Stimulated activated CD8-positive, alpha-beta memory T cell treated with anti-CD3 and anti-CD28 coated beads, Interleukin-15, amount 100 ng/mL, for 1 hour (primary cell): ENCODE measurements around the gene SLC6A17.

Source experiments
- DNase-seq: peaks from one replicate; pipeline ENCODE4 v3.0.0-alpha.2; 2020; ENCODE audit warnings: low read depth

Gene SLC6A17

DNA sequence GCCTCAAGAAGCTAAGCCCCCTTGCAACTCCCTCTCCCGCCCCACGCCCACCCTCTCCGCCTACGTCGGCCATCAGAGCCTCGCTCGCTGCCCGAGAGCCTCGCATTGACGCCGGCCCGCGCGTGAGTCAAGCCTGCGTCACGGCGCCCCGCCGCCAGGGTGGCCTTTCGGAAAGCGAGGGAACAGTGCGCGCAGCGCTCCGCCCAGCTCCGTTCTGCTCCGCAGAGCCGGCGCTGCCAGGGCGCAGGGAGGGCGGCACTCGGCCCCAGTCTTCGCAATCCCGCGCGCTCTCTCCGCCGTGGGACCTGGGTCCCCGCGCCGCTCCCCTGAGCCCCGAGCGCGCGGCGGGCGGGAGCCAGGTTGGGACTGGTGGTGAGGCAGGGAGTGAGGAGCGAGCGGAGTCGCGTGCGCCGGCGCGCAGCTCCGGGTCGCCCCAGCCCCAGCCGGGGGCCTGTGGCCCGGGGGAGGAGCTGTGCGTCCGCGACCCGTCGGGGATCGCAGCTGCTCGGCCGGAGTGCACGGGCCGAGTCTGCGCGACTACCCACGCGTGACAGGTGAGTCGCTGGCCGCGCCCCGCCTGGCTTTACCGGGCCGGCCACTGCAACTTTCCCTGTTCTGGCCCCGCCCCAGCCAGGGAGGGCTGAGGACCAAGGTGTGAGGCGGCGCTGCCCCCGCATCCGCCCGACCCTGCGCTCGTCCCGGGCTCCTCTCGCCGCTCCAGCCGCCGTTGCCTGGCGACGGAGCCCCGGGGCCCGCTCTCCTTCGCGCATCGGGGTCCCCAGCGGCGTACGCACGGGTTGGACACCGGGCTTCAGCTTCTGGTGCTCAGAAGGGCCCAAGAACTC, at the start of gene SLC6A17:
Gene SLC6A17 (plus strand): TSS at position 165 of the 845 bp plus-strand sequence. CDS start 16,436 bp downstream, outside the sequence.
- no peak for DNase-seq

DNA sequence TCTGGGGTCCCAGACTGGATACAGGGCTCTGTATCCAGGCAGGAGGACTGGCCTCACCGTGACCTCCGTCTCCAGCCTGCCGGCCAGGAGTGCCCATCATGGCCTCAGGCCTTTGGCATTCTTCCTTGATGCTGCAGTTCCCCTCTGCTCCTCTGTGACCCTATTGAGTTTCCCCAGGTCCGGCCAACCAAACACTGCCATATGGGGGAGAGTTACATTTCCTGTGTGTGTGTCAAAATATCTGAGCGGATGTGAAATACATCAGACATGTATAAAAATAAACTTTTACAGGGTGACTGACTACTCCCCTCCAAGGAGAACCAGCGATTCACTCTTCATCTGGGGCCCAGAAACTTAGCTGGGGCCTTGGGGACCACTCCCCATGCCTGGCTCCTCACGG, 48.2 kb upstream of the SLC6A17 start:
- no peak for DNase-seq

DNA sequence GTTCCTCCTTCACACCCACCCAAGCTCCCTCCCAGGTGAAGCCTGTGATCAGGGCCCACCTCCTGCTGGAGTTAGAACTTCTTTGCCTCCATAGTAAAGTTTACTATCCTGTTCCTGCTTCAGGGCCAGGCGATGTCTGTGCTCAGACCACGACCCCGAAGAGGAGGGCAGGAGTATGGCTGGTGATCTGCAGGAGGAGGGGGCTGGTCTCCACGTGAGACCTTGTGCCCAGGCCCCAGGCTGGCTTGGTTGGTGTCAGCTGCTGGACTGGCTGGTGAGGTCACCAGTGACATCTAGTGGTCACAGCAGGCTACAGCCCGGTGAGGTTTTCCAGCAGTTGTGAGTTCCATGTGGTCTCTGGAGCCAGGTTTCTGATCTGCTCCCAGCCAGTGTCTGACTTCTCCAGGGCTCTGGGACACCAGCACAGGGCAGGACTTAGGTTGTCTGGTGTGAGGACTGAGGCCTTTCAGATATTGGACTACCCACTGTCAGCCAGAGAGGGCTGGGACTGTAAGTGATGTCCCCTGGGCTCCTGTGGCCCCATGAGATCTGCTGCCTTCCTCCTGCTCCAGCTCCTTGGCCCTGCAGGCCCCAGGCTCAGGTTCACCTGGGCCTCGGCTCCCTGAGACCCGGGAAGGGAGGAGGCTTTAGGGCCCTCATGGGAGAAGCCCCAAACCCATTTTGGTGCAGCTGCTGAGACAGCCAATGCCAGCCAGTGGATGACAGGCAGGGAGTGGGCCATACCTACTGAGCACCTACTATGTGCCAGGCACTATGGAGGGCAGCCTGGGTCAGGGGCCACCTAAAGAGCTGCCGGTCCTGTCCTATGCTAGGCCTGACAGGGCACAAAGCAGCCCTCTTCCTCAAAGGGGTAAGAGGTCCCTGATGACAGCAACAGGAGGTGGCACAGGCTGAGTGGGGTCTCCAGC, 44.0 kb upstream of the SLC6A17 start:
- DNase-seq, result no peak

DNA sequence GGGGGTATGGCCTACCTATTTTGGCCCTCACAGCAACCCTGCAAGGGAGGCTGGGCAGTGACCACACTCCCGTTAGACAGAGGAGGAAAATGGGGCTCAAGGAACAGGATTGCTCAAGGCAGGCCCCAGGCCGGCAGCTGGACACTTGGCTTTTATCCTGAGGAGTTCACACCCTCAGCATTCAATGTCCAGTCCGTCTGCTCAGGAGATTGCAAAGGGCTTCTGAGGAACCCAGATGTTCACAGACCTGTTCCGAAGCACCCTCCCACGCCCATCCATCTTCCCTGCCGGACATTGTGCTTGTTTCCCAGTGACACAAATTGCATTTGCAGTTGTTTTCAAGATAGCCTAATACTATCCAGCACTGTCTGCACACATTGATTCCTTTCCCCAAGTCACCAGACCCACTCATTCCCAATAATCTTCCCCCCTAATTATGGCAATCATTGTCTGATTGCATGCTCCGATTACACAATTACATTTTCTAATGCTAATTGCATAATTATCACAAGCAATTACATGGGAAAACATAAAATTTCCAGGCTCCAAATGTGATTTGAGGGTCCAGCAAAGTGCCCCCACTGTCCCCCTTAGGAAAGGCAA, 42.3 kb upstream of the SLC6A17 start:
- no peak for DNase-seq

DNA sequence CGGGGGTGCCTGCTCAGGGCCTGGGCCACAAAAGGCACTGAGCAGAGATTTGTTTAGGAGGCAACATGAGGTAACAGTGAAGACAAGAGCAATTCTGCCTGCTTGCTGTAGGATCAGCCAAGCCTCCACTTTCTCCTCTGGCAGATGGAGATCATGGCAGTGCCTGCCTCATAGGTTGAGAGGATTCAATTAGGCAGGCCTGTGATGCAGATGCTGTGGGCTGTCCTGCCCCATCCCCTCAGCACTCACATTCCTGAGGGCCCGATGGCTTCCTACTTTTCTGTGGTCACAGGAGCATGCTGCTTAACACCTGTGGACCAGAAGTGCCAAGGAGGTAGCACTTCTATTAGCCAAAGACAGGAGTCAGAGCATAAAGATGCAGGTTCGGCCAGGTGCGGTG, 39.2 kb upstream of the SLC6A17 start:
- DNase-seq, result no peak

DNA sequence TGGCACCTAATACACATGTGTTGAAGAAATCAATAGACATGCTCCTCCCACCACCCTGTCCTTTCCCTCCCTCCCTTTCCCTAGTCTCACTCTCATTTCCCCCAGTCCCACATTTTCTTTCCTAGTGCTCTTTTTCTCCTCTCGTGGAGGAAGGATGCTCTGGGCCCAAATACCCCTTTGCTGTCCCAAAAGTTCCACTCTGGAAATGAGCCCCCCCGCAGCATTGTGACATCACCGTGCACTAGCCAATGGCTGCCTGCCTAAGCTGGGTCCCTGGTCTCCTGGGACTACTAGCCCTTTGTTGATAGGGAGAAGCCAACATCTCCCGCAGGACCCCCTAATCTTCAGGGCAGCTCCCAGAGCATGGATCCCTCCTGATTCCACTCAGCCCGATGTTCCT, 38.2 kb upstream of the SLC6A17 start, which contains the start of gene UBL4B:
Gene UBL4B (plus strand): TSS at position 301 of the 400 bp plus-strand sequence. CDS start 92 bp downstream, at position 393.
- no peak for DNase-seq

DNA sequence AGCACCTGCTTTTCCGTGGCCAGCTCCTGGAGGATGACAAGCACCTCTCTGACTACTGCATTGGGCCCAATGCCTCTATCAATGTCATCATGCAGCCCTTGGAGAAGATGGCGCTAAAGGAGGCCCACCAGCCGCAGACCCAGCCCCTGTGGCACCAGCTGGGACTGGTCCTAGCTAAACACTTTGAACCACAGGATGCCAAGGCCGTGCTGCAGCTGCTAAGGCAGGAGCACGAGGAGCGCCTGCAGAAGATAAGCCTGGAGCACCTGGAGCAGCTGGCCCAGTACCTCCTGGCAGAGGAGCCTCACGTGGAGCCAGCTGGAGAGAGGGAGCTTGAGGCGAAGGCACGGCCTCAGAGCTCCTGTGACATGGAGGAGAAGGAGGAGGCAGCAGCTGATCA, 37.6 kb upstream of the SLC6A17 start:
- no peak for DNase-seq

DNA sequence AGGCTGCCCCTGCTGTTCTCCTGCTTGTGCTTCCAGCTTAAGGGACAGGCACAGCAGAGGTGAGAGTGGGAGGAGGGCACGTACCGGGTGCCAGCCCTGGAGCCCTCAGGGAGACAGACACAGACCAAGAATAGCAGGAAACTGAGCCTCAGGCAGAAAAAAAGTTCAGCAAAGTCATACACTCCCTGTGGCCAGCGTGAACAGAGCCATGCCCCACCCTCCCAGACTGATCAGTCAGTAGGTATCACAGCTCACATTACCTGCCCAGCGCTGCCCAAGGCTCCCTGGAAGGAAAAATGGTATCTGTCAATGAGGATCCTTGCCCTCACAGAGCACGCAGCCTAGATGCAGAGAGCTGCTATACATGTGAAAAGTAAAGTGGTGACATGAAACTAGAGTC, 36.7 kb upstream of the SLC6A17 start:
- DNase-seq, result no peak

DNA sequence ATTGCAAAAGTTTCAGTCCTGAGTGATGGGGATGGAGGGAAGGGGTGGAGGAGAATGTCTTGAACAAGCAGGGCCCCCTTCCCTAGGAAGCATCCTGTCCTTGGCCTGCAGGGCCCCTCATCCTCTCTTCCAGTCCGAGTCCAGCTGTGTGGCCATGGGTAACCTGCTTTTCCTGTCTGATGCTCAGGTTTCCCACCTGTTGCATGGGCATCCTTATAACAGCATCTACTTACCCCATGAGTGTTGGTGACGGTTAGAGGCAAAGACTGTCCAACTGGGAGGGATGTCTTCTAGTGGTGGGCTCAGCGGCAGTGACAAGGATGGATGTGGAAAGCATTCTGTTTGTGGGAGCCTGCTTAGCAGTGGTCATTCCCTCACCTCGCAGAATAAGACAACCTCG, 36.1 kb upstream of the SLC6A17 start:
- DNase-seq, result no peak

DNA sequence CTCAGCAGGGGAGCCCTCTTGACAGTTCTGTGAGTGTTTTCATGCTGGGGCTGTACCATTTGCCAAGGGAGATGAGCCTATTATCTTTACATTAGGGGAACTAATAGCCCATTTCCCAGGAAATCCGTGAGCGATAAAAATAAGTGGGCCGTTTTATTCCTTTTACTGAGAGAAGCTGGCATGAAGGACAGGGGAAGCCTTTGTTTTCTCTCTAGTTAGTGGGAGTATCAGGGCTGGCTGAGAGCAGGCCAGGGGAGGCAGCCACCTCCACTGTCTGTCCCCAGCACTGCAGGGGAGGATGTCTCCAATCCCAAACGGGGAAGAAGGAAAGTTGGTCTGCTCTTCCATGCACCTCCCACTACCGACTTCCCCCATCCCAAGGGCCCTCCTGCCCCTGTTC, 35.5 kb upstream of the SLC6A17 start:
- no peak for DNase-seq

DNA sequence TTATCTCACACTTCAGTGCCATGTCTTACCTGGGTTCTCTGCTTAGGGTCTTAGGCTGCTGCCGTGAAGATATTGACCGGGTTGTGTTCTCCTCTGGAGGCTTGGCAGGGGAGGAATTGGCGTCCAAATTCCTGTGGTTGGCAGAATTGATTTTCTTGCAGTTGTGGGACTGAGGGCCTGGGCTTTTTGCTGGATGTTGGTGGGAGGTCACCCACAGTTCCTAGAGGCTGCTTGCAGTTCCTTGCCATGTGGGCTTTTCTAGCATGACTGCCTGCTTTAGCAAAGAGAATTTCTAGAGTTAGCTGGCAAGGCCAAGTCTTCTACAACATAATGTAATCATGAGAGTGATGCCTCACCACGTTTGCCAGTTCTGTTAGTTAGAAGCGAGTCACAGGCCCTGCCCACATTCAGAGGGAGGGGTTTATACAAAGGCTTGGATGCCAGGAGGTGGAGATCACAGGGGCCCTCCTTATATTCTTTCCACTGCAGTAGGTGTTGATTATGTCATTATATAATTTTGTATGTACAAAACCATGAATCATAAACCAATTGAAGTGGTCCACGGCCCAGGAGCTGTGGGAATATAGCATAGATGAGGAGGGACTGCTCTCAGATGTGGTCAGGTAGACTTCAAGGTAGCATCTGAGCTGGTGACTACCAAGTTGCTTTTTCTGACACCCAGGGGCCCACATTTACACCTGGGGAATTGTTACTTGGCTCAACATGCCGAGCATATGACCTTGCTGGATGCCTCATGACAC, 31.5 kb upstream of the SLC6A17 start:
- DNase-seq, result no peak

DNA sequence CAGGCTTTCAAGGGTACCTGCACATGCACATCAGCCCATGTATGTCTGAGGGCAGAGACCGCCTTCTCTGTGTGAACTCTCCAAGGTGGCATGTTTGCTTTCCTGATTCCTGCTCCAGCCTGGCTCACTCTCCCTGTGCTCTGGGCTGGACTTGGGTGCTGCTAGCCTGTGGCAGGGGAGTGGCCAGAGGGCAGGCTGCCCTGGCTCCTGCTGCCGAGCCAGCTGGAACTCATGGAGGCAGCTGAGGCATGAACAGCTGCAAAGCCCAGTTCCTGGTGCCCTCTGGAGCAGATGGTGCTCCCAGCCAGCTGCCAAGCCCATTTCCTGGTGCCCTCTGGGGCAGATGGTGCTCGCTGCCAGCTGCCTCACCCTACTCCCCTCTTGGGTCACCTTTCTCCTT, 30.5 kb upstream of the SLC6A17 start:
- DNase-seq, result no peak

DNA sequence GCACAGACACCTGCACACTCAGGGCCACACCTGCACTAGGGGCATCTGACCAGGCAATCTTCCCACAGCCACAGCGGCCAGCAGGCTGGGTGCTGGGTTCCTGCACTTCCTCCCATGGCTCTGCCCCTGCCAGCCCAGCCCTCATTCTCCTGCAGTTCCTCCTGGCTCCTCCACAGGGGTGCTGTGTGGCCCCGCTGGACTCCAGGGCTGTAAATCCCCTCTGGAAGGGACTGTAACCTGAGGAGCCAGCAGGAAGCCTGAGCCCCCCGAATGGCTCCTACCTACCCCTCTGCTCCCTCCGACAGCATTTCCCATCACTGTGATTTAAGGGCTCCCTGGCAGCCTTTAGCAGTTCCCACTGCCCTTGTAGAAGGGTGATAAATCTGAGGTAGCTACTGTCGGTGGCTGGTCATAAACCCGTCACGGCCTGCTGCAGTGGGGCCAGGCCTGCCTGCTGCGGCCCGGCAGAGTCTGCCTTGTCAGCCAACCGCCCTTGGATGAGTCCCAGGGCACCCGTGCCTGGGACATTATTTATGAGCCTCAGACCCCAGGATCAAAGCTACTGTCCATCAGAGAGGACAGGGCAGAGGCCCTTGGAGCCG, 29.2 kb upstream of the SLC6A17 start:
- no peak for DNase-seq

DNA sequence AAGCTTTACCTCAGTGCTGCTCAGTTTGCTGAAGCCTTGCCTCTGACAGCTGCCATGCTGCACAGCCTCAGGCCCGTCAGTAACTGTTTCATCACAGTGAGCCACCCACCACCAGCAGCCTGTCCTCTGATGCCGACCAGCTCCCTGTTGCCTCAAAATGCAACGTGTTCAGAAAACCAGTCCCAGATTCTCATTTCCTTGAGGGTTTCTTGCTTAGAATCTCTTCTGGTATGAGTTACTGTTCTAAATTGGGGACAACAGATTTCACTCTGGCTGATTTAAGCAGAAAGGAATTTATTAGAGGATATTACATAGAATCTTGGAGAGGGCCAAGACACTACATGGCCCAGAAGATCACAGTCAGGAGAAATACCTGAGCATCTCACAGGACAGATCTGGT, 27.1 kb upstream of the SLC6A17 start:
- DNase-seq, result no peak

DNA sequence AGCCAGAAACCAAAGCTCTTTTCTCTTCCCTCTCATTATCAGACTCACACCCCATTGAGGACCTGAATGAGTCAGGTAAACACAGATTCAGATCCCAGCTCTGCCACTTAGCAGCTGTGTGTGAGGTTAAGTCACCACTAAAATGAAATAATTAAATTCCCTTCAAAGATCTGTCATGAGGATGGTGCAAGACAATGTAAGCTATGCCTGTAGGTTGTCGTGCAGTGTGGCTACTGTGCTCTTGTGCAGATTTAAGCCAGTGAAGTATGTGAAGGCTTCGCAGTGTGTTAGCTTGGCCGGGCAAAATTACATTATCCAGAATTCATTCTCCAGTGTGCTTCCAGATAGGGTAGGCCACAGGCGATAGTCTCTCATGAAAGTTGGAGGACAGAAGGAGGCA, 24.5 kb upstream of the SLC6A17 start:
- DNase-seq, result no peak

DNA sequence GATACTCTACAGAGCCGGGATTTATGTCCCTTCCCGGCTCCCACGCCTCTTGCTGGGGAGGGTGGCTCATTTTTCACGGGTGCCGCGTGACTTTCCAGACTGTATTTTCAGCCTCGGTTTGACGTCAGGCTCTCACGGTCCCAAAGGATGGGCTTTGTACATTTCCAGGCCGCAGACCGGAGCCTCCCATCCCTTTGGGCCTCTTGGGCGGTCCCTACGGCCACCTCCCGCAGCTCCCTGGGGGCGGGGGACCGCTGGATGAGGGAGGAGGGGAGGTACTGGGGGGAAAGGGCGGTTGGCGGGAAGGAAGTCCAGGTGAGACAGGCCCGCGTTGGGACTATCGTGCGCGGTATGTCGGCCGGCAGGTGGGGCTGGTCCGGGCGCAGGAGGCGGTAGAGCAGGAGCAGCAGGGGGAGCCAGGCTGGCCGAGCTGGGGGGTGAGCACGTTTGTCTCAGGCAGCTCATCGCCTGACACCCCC, 20.1 kb upstream of the SLC6A17 start:
- no peak for DNase-seq

DNA sequence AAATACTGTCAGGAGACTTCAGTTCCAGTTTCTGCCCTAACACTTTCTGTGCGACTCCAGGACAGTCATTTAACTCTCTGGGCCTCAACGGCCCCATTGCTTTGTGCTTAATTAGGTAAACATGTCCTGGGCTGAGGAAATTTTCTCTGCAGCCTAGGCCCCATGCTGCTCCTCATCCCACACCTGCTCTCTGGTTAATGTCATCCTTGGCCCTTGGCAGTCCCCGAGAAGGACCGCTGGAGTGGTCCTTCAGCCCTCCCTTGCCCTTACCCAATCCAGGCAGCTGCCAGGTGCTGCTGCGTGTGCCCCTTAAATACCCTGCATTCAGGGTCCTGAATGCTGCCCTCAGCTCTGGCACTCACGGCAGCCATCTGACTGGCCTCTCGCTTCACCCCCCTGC, 19.3 kb upstream of the SLC6A17 start:
- DNase-seq, result no peak

DNA sequence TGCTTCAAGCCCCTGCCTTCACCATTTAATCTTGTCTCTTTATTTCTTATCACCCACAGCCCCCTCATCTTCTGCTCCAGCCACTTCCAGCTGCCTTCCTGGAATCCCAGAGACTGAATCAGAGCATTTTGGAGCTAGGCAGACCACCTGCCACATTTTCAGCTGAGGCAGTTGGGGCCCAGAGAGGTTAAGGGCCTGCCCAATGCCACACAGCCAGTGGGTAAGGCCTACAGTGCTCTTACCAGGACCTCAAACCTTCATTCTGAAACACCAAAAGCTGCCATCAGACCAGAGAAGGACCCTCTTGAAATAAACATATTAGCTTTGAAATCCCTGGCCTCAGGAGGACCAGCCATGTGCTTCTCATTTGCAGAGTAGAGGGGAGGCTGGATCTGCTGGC, 17.6 kb upstream of the SLC6A17 start:
- DNase-seq, result no peak

DNA sequence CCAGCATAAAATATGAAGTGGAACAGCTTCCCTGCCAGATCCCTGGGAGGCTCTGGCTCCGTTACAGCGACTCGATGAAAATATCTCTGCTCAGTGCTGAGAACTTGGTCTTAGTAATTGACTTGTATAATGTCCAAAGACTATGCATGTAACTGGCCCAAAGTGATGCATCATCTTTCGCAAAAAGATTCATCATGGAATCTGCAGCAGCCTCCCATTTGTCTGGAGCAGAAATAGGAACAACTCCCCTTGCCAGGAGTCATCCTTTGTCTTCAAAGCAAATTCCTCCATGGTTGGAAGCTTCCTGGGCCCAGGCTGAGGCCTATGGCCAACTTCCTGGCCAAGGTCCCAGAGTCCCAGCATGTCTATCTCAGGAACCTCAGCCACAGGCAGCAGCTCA, 16.9 kb upstream of the SLC6A17 start:
- no peak for DNase-seq

DNA sequence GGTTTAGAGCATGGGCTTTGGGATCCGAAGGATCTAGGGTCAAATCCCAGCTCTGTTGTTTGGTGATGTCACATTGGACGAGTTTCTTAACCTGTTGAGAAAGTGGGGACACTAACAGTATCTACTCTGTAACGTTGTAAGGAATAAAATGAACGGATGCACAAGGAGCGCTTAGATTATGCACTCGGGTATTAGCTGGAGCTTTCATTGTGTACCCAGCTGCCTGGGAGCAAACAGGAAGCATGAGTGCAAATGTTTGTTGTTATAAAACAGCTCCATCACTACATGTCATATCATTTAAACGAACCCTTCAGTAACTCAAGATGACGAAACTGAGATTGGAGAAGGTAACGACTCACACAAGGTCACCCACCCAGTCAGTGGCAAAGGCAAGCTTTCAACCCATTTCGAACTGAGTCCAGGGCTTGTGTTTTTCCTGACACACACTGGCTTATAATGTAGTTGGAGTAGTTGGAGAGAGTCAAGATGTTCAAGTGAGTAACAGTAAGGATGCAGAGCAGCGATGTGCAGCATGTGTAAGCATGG, 16.2 kb upstream of the SLC6A17 start:
- no peak for DNase-seq

DNA sequence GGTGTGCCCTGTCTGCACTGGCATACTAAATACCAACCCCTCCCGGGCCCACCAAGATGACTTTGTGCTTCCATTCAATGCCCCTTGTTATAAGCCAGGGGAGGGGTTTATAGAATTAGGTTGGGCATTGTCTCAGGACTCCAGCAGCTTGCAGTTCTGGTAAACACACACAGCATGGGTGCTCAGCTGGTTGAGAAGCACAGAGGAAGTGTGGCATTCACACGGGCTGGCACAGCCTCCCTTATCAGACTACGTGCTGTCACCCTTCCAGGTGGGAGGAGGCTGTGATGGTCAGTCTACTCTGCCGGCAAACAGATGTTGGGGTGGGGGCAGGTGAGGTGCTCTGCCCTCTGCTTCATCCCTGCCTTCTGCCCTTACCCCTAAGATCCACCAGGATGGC, 15.0 kb upstream of the SLC6A17 start:
- DNase-seq, result no peak
